ENCODE results near the gene FOXC1.

Gene FOXC1

DNA sequence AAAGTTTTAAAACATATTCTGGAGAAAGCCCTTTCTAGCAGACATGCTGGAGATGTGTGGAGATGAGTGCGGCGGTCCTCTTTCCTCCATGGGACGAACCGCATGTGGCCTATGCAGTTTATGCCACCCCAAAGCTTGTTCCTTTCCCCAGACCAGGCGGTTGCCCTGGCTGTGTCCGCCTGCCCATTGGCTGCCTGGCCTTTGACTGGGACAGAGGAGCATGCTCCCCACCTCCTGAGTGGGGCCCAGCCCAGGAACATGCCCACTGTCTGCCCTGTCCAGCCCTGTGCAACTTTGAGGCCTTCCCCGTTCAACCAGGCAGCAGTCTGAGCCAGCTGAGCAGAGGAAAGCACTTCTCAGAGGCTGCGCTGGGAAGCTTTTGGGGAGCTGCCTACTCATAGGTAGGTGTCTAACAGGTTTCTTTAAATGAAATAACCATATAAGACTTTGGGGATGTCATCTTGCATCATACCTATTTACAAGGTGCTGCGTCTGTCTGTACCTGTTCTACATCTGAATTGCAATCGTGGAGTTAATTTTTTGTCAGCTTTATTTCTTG, 20.6 kb downstream of the FOXC1 start:
- ATAC-seq (ENCODE audit: insufficient read depth, low read depth) = no peak
- no peak for DNase-seq
- Histone ChIP-seq H3K4me3 (ENCODE audit: low read depth in 1 of 2, low read length in 2 of 2) (no peak overlapping the region), H3K27ac (ENCODE audit: low read length) (no peak overlapping the region), H3K4me2 (ENCODE audit: insufficient read depth, low read length) (no peak overlapping the region), H3K36me3 (ENCODE audit: insufficient read depth, low read length) (no peaks in the 10 kb centered on the region), H3K27me3 (ENCODE audit: insufficient read depth, low read length, poor library complexity) (no peaks in the 10 kb centered on the region), H2AFZ (ENCODE audit: low read depth, low read length) (no peak overlapping the region), H3K4me1 (ENCODE audit: insufficient read depth, low read length) (no peaks in the 10 kb centered on the region), H3K79me2 (ENCODE audit: insufficient read depth, low read length) (no peaks in the 10 kb centered on the region), H3K9ac (ENCODE audit: low read depth, low read length) (no peak overlapping the region), H4K20me1 (ENCODE audit: insufficient read depth, low read length) (no peaks in the 10 kb centered on the region), H3K9me3 (ENCODE audit: insufficient read depth, low read length, severe bottlenecking) (no peaks in the 10 kb centered on the region)
- TF ChIP-seq, protein P1, sequence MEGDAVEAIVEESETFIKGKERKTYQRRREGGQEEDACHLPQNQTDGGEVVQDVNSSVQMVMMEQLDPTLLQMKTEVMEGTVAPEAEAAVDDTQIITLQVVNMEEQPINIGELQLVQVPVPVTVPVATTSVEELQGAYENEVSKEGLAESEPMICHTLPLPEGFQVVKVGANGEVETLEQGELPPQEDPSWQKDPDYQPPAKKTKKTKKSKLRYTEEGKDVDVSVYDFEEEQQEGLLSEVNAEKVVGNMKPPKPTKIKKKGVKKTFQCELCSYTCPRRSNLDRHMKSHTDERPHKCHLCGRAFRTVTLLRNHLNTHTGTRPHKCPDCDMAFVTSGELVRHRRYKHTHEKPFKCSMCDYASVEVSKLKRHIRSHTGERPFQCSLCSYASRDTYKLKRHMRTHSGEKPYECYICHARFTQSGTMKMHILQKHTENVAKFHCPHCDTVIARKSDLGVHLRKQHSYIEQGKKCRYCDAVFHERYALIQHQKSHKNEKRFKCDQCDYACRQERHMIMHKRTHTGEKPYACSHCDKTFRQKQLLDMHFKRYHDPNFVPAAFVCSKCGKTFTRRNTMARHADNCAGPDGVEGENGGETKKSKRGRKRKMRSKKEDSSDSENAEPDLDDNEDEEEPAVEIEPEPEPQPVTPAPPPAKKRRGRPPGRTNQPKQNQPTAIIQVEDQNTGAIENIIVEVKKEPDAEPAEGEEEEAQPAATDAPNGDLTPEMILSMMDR (IDR thresholded peaks at IDR 0.05; ENCODE audit: borderline replicate concordance, extremely low read depth, low read length, poor library complexity, severe bottlenecking) = no peak
- TF ChIP-seq EZH2 (IDR thresholded peaks at IDR 0.05; ENCODE audit: borderline replicate concordance, low read depth, low read length, severe bottlenecking) = no peak

DNA sequence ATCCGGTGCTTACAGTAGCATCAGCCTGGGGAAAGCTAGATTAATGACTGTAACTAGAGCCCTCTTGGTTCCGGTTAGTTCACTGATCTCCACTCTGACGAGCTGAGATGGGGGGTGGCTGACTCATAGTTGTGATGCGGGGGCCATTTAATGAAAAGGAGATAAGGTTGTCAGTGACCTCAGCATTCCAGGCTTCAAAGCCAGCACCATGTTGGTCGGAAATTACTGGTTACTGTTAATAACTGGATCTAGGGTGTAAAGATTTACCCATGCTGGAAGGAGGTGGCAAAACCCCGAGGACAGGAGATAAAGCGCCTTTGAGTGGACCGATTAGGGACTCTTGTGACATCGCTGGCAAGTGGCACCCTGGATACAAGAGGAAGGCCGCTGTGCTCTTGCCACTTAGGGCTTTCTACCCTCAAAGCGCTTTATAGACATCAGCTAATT, 21.1 kb downstream of the FOXC1 start:
- DNase-seq = no peak
- H3K79me2 ChIP-seq (ENCODE audit: insufficient read depth, low read length) = no peaks in the 10 kb centered on the region
- H3K9ac ChIP-seq (ENCODE audit: low read depth, low read length) = no peak overlapping the region
- H3K36me3 ChIP-seq (ENCODE audit: insufficient read depth, low read length) = no peaks in the 10 kb centered on the region
- no peaks in the 10 kb centered on the region for H4K20me1 ChIP-seq (ENCODE audit: insufficient read depth, low read length)
- H2AFZ ChIP-seq (ENCODE audit: low read depth, low read length) = no peak overlapping the region
- no peak overlapping the region for H3K4me2 ChIP-seq (ENCODE audit: insufficient read depth, low read length)
- no peaks in the 10 kb centered on the region for H3K27me3 ChIP-seq (ENCODE audit: insufficient read depth, low read length, poor library complexity)
- no peak for TF ChIP-seq EZH2 (IDR thresholded peaks at IDR 0.05; ENCODE audit: borderline replicate concordance, low read depth, low read length, severe bottlenecking)
- TF ChIP-seq, protein P1 (IDR thresholded peaks at IDR 0.05; ENCODE audit: borderline replicate concordance, extremely low read depth, low read length, poor library complexity, severe bottlenecking) = no peak
- no peak overlapping the region for H3K27ac ChIP-seq (ENCODE audit: low read length)
- ATAC-seq (ENCODE audit: insufficient read depth, low read depth) = no peak
- no peaks in the 10 kb centered on the region for H3K4me1 ChIP-seq (ENCODE audit: insufficient read depth, low read length)
- no peaks in the 10 kb centered on the region for H3K9me3 ChIP-seq (ENCODE audit: insufficient read depth, low read length, severe bottlenecking)
- H3K4me3 ChIP-seq (ENCODE audit: low read depth in 1 of 2, low read length in 2 of 2) = no peak overlapping the region

DNA sequence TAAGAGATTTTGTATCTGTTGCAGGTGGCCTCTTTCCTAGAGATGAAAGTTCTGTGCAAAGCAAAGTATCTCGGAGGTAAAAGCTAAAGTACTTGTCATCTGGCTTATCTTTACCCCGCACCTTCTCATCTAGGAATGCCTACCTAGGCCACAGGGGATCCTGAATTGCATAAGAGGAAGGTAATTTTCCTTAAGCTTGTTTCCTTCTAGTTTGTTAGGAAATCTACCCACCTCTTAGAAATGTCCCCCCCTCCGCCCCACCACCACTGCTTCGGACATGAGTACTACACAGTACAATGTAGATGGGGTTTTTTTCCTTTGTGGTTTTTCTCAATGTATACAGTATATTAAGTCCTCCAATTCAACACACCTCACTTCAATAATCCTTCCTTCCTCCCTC, 21.5 kb downstream of the FOXC1 start:
- Histone ChIP-seq H4K20me1 (ENCODE audit: insufficient read depth, low read length) (no peaks in the 10 kb centered on the region), H3K27me3 (ENCODE audit: insufficient read depth, low read length, poor library complexity) (no peaks in the 10 kb centered on the region), H3K79me2 (ENCODE audit: insufficient read depth, low read length) (no peaks in the 10 kb centered on the region), H3K4me3 (ENCODE audit: low read depth in 1 of 2, low read length in 2 of 2) (no peak overlapping the region), H3K27ac (ENCODE audit: low read length) (no peak overlapping the region), H3K9me3 (ENCODE audit: insufficient read depth, low read length, severe bottlenecking) (no peaks in the 10 kb centered on the region), H3K4me2 (ENCODE audit: insufficient read depth, low read length) (no peak overlapping the region), H3K36me3 (ENCODE audit: insufficient read depth, low read length) (no peaks in the 10 kb centered on the region), H3K9ac (ENCODE audit: low read depth, low read length) (no peak overlapping the region), H3K4me1 (ENCODE audit: insufficient read depth, low read length) (no peaks in the 10 kb centered on the region), H2AFZ (ENCODE audit: low read depth, low read length) (no peak overlapping the region)
- DNase-seq (no peak), ATAC-seq (ENCODE audit: insufficient read depth, low read depth) (no peak)
- TF ChIP-seq EZH2 (IDR thresholded peaks at IDR 0.05; ENCODE audit: borderline replicate concordance, low read depth, low read length, severe bottlenecking) = no peak
- TF ChIP-seq, protein P1 (IDR thresholded peaks at IDR 0.05; ENCODE audit: borderline replicate concordance, extremely low read depth, low read length, poor library complexity, severe bottlenecking) = no peak
